Erythroblast (primary cell): ENCODE data around the gene SLC13A3.

Experiments
- DNase-seq, 2 experiments: peaks; one replicate each; lab custom pipeline; 2025; lab: John Stamatoyannopoulos, UW
- GATA1 ChIP-seq: IDR thresholded peaks from 2 replicates; pipeline ENCODE4 v1.6.1; 2011; ENCODE audit warnings: low read depth, mild to moderate bottlenecking, control low read depth, low read length, moderate library complexity
- POLR2A ChIP-seq: IDR thresholded peaks from 2 replicates; pipeline ENCODE4 v1.6.1; 2011; ENCODE audit warnings: mild to moderate bottlenecking, low read length

Gene SLC13A3

GRCh38 chr20:46572790-46573189, 78.5 kb downstream of the SLC13A3 start:
- TF ChIP-seq POLR2A = no peak
- no peak for TF ChIP-seq GATA1
- DNase-seq = no peak

GRCh38 chr20:46572153-46572552, 79.1 kb downstream of the SLC13A3 start:
- DNase-seq = no peak
- TF ChIP-seq GATA1 = no peak
- no peak for TF ChIP-seq POLR2A

- TF ChIP-seq POLR2A (no peak), GATA1 (no peak)
- no peak for DNase-seq
These were observed 79.8 kb downstream of the SLC13A3 start for GRCh38 chr20:46571418-46571817.

GRCh38 chr20:46570956-46571355, 80.3 kb downstream of the SLC13A3 start:
- DNase-seq = no peak
- TF ChIP-seq POLR2A = no peak
- TF ChIP-seq GATA1 = no peak

GRCh38 chr20:46569961-46570360, 81.3 kb downstream of the SLC13A3 start:
- DNase-seq = no peak
- TF ChIP-seq POLR2A (no peak), GATA1 (no peak)

GRCh38 chr20:46568570-46569129, 82.6 kb downstream of the SLC13A3 start:
- DNase-seq = peak; percentile 12 to 28
- TF ChIP-seq GATA1 (no peak), POLR2A (no peak)

- TF ChIP-seq POLR2A (no peak), GATA1 (no peak)
- no peak for DNase-seq
These were observed 85.1 kb downstream of the SLC13A3 start for GRCh38 chr20:46566125-46566524.

DNA sequence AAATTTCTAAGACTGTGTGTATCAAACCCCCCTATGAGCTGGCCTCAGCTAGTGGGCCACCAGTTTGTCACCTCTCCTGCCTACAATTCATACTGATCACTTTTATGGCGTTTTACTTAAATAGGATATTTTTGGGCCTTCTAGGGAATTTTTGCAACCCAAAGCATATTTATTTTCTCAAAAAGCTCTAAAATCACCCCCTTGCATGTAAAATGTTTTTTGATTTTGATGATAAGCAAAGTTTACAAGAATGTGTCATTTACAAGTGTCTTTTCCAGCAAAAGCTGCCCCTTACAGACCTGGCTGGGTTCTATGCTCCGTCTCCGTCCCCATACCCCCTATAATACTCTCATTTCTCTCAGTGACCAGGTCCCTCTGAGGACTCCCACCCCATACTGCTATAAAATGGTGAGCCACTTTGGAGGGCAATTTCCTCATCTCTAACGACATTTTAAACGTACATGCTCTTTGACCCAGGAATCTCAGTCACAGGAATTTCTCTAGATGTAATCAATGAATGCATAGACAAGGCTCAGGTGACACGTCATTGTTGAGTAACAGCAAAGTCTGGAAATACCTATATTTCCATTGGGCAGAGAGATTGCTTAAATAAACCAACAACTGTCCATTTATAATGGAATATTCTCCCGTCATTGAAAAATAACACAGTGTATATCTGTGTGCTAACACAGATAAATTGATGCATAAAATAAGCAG, 86.9 kb downstream of the SLC13A3 start:
- no peak for DNase-seq
- TF ChIP-seq POLR2A (no peak), GATA1 (no peak)

DNA sequence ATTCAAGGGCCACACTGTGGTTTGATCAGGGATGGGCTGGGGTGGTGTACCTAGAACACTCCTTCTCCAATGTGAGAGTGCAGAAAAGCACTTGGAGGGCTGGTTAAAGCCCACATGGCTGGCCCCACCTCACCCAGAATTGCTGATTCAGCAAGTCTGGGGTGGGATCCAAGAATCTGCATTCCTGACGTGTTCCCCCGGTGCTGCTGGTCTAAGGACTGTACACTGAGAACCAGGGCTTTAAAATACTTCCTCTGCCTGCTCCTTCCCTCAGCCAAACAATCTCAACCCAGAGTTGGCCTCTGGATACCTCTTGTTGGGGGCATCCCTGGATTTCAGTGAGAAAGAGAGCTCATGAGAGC, 87.4 kb downstream of the SLC13A3 start:
- no peak for TF ChIP-seq POLR2A
- no peak for TF ChIP-seq GATA1
- peak in 1 of 2 experiments; percentile 8 for DNase-seq

DNA sequence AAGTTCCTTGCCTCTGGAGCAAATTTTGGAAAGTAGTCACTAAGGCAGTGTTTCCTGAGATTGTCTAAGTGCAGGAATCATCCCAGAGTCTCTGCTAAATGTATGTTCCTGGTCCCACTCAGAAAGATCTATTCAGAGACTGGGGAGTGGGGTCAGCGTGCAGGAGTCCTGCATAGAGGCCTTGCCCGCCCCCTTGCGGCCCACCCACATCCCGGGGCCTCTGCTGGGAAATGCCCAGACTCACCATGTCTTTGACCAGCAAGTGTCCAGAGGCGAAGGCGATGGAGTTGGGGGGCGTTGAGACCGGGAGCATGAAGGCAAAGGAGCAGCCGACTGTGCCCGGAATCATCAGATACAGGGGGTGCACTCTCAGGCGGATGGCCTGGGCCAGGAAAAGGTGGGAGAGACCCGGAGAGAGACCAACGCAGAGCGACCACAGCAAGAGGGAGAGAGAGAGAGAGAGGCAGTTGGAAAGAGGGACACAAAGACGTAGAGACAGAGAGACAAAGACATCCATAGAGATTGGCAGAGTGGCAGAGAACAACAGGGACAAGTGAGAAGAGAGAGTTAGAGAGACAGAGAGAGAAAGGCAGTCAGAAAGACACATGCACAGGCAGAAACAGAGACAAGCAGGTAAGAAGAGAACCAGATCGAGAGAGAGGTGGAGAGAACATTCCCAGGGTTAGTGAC, 87.9 kb downstream of the SLC13A3 start:
- DNase-seq = no peak
- TF ChIP-seq POLR2A = no peak
- TF ChIP-seq GATA1 = no peak

GRCh38 chr20:46562373-46563169, 88.7 kb downstream of the SLC13A3 start:
- DNase-seq = peak; percentile 45 to 66
- no peak for TF ChIP-seq GATA1

GRCh38 chr20:46562009-46562372, 89.3 kb downstream of the SLC13A3 start:
- no peak for TF ChIP-seq GATA1
- TF ChIP-seq POLR2A = no peak
- DNase-seq = no peak

DNA sequence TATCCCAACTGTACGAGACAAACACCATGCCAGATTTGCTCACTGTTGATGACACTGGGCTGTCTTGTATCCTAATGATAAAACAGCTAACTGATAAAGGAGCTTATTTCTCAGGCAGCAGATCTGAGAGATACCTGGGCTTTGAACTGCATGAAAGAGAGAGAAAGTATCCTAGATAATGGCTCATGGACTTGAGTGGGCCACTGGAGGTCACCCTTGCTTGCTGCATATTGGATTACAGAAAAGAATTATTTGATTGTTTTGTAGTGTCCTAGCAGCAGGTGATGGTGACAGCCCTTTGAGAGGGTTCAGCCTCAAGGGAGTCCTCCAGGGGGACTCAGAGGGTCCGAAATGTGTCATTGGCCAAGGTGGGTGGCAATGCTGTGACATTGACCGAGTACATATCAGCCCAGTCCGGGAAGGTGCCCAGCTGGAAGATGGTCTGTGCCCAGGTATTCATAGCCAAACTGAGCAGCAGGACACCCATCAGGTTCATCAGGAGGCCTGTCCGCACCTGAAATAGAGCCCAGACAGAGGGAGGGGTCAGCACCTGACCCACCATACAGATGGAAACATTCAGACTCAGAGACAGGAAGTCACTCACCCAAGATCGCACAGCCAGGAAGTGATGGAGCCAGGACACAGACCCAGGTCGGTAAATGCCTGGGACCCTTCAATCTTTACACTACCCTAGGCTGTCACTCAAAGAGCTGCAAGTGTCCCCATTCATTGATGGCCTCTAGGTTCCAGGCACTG, 91.4 kb downstream of the SLC13A3 start:
- DNase-seq = no peak
- TF ChIP-seq POLR2A (no peak), GATA1 (no peak)
